ENCODE data around the gene MAD1L1.

The MAD1L1 gene

GRCh38 chr7:2199528-2199927 lies 33.2 kb downstream of the MAD1L1 start:
- DNase-seq, result no peak

GRCh38 chr7:2198760-2199159 lies 34.0 kb downstream of the MAD1L1 start:
- DNase-seq, result no peak

- peak; percentile 73 for DNase-seq
These were observed 34.5 kb downstream of the MAD1L1 start for GRCh38 chr7:2198206-2198605.

- DNase-seq, result no peak
These were observed 35.1 kb downstream of the MAD1L1 start for GRCh38 chr7:2197436-2198155.

- DNase-seq, result no peak
These were observed 36.1 kb downstream of the MAD1L1 start for GRCh38 chr7:2196381-2197378.

GRCh38 chr7:2195400-2196246 lies 37.1 kb downstream of the MAD1L1 start:
- DNase-seq, result peak; percentile 84

GRCh38 chr7:2193575-2194305 lies 39.0 kb downstream of the MAD1L1 start:
- no peak for DNase-seq

- peak; percentile 80 for DNase-seq
These were observed 39.8 kb downstream of the MAD1L1 start for GRCh38 chr7:2192831-2193534.

- no peak for DNase-seq
These were observed 41.7 kb downstream of the MAD1L1 start for GRCh38 chr7:2191016-2191415.

- DNase-seq, result peak; percentile 21
These were observed 42.2 kb downstream of the MAD1L1 start for GRCh38 chr7:2190531-2190930.

GRCh38 chr7:2186166-2186565 lies 46.6 kb downstream of the MAD1L1 start:
- no peak for DNase-seq

- DNase-seq, result no peak
These were observed 47.0 kb downstream of the MAD1L1 start for GRCh38 chr7:2185715-2186114.

GRCh38 chr7:2182461-2182860 lies 50.3 kb downstream of the MAD1L1 start:
- no peak for DNase-seq

GRCh38 chr7:2181077-2181854 lies 51.5 kb downstream of the MAD1L1 start:
- DNase-seq, result no peak

GRCh38 chr7:2180081-2180480 lies 52.7 kb downstream of the MAD1L1 start:
- no peak for DNase-seq

GRCh38 chr7:2175514-2175913 lies 57.2 kb downstream of the MAD1L1 start:
- DNase-seq, result no peak

- no peak for DNase-seq
These were observed 57.7 kb downstream of the MAD1L1 start for GRCh38 chr7:2175091-2175490.

- peak; percentile 73 for DNase-seq
These were observed 59.4 kb downstream of the MAD1L1 start for GRCh38 chr7:2173189-2173827.

GRCh38 chr7:2172311-2173188 lies 60.2 kb downstream of the MAD1L1 start:
- DNase-seq, result peak; percentile 96

Data from NCI-H1105 treated with DMSO at 0.1 percent for 48 hours (cell line).